Activated gamma-delta T cell (primary cell): ENCODE measurements around the gene MMP21.

Experiments
- DNase-seq: peaks from one replicate; lab custom pipeline; 2025; lab: John Stamatoyannopoulos, UW

Gene MMP21

GRCh38 chr10:125765835-125766234 is 9.8 kb downstream of the MMP21 start:
- no peak for DNase-seq

DNA sequence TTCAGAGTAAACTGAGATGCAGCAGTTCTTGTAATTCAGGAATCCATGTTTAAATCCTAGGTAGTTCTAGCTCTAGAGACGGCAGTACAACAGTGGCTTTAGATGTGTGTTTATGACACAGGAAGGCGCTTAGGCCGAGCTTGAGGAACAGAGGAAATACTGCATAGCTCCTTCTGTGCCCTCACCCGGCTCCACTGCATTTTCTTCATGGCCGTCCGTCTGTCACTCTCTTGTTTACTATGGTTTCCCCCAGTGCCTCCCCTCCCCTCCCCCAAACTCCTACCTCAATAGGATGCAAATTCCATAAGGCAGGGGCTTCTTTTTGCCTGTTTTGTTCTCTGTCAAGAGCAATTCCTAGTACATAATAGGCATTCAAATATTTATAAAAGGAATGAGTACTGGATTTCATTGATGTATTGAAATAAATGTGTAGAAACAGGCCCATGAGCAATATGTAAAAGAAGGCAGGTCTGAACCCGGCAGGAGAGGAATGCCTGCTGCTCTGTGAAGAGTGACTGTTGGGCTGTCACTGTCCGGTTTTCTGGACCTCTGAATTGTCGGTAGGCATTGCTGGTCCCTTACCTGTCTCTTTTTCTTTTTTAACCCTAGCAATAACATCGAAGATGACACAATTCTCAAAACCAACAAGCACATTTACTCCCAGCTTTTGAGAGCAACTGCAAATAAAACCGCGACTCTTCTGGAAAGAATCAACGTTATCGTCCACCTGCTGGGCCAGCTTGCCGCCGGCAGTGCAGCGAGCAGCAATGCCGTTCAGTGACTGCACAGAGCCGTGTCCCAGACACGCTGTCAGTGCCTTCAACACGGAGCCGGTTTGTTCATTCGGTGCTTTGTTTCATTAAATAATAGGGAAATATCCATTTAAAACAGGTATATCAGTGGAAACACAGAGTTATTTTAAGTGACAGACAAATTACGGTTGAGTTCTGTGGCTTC is 12.7 kb downstream of the MMP21 start:
- DNase-seq, result no peak

DNA sequence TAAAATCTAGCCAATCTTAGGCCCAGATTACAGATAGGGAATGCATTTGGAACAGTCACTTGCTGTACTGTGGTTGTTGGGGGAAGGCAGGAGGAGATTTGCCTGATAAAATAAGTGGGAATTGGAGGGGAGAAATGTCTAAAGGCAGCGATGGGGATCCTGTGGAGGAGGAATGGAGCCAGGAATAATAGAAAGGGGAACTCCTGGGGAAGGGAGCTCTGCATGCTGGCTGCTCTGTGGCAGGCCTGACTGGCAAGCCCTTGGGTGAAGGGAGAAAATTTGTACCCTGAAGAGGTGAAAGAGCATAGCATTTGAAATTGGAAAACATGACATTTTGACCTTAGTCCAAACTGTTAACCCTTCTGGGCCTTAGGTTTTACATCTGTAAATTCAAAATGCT is 13.7 kb downstream of the MMP21 start:
- DNase-seq, result no peak

DNA sequence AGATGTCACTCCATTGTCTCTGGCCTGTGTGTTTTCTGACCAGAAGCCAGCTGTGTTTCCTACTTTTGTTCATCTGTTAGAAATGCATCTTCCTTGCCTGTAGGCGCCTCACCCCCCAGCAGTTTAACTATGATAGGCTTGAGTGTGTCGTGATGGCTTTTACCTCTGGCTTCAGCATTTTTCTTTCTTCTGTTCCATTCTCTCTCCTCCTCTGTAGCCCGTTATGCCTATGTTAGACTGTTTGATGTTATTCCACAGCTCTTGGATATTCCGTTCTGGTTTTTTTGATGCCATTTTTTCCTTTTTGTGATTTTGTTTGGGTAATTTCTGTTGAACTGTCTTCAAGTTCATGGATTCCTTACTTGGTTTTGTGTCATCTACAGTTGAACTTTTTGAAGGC is 17.9 kb downstream of the MMP21 start:
- DNase-seq, result no peak

DNA sequence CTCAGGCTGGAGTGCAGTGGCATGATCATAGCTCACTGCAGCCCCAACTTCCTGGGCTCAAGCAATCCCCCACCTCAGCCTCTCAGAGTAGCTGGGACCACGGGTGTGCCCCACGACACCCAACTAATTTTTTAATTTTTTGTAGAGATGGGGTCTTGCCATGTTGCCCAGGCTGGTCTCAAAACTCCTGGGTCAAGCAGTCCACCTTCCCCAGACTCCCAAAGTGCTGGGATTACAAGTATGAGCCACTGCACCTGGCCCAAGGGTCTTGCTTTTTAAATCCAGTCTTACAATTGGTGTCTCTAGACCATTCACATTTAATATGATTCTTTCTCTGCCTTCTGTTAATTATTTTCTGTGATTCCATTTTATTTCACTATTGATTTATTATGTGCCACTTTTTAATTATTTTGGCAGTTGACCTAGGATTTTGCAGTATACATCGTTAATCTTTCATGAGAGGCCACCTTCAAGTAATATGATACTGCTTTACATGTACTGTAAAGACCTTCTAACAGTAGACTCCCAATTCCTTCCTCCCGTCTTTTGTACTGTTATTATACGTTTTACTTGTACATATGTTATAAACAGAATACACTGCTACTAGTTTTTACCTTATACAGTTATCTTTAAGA is 18.7 kb downstream of the MMP21 start:
- no peak for DNase-seq

DNA sequence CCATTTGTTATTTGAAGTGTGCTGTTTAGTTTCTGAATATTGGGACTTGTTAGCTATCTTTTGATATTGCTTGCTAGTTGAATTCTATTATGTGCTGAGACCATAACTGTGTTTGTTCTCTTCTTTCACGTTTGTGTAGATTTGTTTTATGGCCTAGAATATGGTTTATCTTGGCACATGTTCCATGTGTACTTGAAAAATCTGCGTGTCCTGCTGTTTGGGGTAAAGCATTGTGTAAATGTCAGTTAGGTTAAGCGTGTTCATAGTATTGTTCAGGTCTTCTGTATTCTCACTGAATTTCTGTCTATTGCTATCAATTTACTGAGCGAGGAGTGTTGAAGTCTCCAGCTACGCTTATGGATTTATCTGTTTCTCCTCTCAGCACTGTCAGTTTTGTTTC is 19.4 kb downstream of the MMP21 start:
- no peak for DNase-seq

GRCh38 chr10:125747417-125747816 is 28.2 kb downstream of the MMP21 start:
- no peak for DNase-seq

DNA sequence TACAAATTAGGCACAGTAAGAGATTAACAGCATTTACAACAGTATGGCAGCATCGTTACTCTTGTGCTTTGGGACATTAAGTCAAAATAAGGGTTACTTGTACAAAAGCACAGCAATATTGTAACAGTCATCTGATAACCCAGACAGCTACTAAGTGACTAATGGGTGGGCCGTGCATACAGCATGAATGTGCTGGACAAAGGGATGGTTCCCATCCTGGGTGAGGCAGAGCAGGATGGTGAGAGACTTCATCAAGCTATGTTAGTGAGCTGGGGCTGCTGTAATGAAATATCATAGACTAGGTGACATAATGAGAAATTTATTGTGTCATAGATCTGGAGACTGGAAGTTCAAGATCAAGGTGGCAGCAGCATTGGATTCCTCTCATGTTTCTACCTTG is 30.7 kb downstream of the MMP21 start:
- no peak for DNase-seq

- no peak for DNase-seq
Observed at GRCh38 chr10:125742465-125742864, 33.2 kb downstream of the MMP21 start.

- DNase-seq, result no peak
Observed at GRCh38 chr10:125739994-125740679, 35.5 kb downstream of the MMP21 start.

DNA sequence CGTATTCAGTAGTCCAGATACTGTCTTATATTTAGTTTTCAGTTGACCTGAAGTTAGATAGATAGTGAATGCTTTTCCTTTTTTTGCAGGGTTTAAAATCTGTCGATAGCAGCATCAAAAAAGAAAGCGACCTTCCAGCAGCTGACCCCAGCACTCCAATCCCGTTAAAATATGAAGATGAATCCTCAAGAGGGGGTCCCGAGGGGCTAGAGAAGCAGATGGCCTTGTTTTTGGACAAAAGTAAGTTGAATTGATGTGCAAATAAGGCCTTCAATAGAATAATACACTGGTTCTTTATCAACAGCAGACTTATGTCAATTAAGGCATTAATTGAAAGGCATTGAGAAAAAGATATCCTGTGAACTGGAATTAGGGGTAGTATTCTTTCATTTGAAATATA is 37.4 kb downstream of the MMP21 start:
- no peak for DNase-seq

DNA sequence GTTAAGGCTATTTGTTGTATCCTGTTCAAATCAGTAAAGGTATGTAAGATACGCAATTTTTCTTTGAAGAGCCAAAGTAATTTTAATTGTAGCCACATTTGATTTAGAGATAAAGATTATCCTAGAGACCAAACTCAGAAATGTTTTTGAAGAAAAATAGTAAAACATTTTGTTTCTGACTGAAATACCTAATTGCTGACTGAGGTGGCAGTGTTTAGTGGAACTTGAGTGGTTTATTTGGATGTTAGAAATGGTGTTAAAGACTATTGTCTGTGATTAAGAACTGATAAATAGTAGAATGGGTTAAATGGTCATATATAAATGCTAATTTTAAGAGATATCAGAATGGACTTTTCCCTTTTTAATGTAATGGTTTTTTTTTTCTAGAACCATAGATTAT is 40.8 kb downstream of the MMP21 start:
- no peak for DNase-seq

GRCh38 chr10:125734148-125734547 is 41.5 kb downstream of the MMP21 start:
- no peak for DNase-seq

GRCh38 chr10:125727436-125727835 is 48.2 kb downstream of the MMP21 start:
- no peak for DNase-seq

- DNase-seq, result no peak
Observed at GRCh38 chr10:125726914-125727313, 48.7 kb downstream of the MMP21 start.

GRCh38 chr10:125722811-125723210 is 52.8 kb downstream of the MMP21 start:
- no peak for DNase-seq

GRCh38 chr10:125721035-125721434 is 54.6 kb downstream of the MMP21 start:
- DNase-seq, result no peak

GRCh38 chr10:125720002-125720382 is 55.6 kb downstream of the MMP21 start:
- DNase-seq, result no peak

- DNase-seq, result peak; percentile 96
Observed at GRCh38 chr10:125719173-125720001, 56.2 kb downstream of the MMP21 start, which contains the start of gene EDRF1. Gene EDRF1 (plus strand): TSS chr10:125719709. CDS start chr10:125719808, 99 bp downstream.
